ENCODE data around the gene ECM2. TPM values are rescaled to one million over a fixed set of nuclear protein-coding genes. Genes with fewer than 3 reads are reported as not detected.

Gene ECM2
- total RNA-seq, 1 donor = 62.2 TPM

DNA sequence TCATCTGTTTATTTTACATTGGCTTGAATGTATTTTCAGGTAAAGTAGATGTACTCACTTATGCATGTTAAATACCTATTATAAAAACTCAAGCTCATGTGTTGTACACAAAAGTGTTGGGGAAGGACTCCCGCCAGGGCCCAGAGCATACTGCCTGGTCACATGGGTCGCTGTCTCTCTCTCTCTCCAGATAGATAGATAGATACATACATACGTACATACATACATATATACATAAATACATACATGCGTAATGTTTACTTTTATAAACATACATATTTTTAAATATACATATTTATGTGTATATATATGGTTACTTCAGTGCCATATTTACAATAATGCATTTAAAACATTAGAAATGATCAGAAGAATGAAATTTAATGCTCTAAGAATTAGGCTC, 78.2 kb downstream of the ECM2 start:
- Histone ChIP-seq H3K4me1 (ENCODE audit: insufficient read depth, low read length) (no peaks in the 10 kb centered on the region), H3K27ac (ENCODE audit: low read depth, low read length) (no peak overlapping the region), H3K27me3 (ENCODE audit: insufficient read depth, low read length) (no peaks in the 10 kb centered on the region), H4K20me1 (ENCODE audit: insufficient read depth, low read length) (no peaks in the 10 kb centered on the region), H3K79me2 (ENCODE audit: insufficient read depth, low read length) (no peaks in the 10 kb centered on the region), H2AFZ (ENCODE audit: low read length) (no peak overlapping the region), H3K36me3 (ENCODE audit: insufficient read depth, low read length) (no peaks in the 10 kb centered on the region), H3K4me2 (ENCODE audit: insufficient read depth, low read length) (no peak overlapping the region), H3K4me3 (ENCODE audit: insufficient read depth, low read length) (no peak overlapping the region), H3K9me3 (ENCODE audit: low read depth, low read length) (no peaks in the 10 kb centered on the region)
- TF ChIP-seq, protein P1, sequence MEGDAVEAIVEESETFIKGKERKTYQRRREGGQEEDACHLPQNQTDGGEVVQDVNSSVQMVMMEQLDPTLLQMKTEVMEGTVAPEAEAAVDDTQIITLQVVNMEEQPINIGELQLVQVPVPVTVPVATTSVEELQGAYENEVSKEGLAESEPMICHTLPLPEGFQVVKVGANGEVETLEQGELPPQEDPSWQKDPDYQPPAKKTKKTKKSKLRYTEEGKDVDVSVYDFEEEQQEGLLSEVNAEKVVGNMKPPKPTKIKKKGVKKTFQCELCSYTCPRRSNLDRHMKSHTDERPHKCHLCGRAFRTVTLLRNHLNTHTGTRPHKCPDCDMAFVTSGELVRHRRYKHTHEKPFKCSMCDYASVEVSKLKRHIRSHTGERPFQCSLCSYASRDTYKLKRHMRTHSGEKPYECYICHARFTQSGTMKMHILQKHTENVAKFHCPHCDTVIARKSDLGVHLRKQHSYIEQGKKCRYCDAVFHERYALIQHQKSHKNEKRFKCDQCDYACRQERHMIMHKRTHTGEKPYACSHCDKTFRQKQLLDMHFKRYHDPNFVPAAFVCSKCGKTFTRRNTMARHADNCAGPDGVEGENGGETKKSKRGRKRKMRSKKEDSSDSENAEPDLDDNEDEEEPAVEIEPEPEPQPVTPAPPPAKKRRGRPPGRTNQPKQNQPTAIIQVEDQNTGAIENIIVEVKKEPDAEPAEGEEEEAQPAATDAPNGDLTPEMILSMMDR (IDR thresholded peaks at IDR 0.05; ENCODE audit: extremely low read depth, low read depth, low read length) = no peak
- no peak for DNase-seq (ENCODE audit: insufficient read length, low spot score, missing footprints)

DNA sequence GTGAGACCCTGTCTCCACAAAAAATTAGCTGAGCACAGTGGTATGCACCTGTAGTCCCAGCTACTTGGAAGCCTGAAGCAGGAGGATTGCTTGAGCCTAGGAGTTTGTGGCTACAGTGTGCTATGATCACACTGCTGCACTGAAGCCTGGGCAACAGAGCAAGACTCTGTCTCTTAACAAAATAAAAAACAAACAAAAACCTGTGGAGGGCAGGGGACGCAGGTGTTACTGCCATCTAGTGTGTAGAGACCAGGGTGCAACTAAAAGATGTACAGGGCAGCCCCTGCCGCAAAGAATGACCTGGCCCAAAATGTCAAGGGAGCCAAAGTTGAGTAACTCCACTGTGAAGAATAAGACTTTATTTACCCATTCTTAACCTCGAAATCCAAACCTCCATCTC, 80.6 kb downstream of the ECM2 start:
- no peak for DNase-seq (ENCODE audit: insufficient read length, low spot score, missing footprints)

DNA sequence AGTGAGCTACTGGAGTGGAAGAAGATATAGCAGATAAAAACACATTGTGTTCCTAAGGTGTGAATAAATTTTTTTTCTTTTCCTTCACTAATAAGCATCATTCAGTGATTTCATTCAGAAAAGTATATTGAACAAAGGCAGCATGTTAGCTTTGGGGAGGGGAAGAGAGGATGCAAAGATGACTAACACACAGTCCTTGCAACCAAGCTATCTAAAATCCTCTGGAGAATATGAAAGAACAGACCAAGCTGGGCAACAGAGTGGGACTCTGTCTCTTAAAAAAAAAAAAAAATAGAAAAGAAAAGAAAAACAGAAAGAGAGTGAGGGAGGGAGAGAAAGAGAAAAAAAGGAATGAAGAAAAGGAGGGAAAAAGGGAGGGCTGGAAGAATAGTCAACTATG, 89.3 kb downstream of the ECM2 start:
- Histone ChIP-seq H4K20me1 (ENCODE audit: insufficient read depth, low read length) (no peaks in the 10 kb centered on the region), H3K4me3 (ENCODE audit: insufficient read depth, low read length) (no peak overlapping the region), H3K9me3 (ENCODE audit: low read depth, low read length) (no peaks in the 10 kb centered on the region), H3K79me2 (ENCODE audit: insufficient read depth, low read length) (no peaks in the 10 kb centered on the region), H3K36me3 (ENCODE audit: insufficient read depth, low read length) (no peaks in the 10 kb centered on the region), H3K27ac (ENCODE audit: low read depth, low read length) (no peak overlapping the region), H3K4me2 (ENCODE audit: insufficient read depth, low read length) (no peak overlapping the region), H3K27me3 (ENCODE audit: insufficient read depth, low read length) (no peaks in the 10 kb centered on the region), H2AFZ (ENCODE audit: low read length) (no peak overlapping the region), H3K4me1 (ENCODE audit: insufficient read depth, low read length) (peaks cover 6% of the 10 kb centered on the region)
- TF ChIP-seq, protein P1 (IDR thresholded peaks at IDR 0.05; ENCODE audit: extremely low read depth, low read depth, low read length) = no peak
- peak; percentile 41 for DNase-seq (ENCODE audit: insufficient read length, low spot score, missing footprints)

More for the DNA sequence above, 80.6 kb downstream of the ECM2 start:
- Histone ChIP-seq H2AFZ (ENCODE audit: low read length) (no peak overlapping the region), H3K36me3 (ENCODE audit: insufficient read depth, low read length) (no peaks in the 10 kb centered on the region), H3K4me3 (ENCODE audit: insufficient read depth, low read length) (no peak overlapping the region), H3K79me2 (ENCODE audit: insufficient read depth, low read length) (no peaks in the 10 kb centered on the region), H3K27me3 (ENCODE audit: insufficient read depth, low read length) (no peaks in the 10 kb centered on the region), H3K9me3 (ENCODE audit: low read depth, low read length) (no peaks in the 10 kb centered on the region), H3K4me2 (ENCODE audit: insufficient read depth, low read length) (no peak overlapping the region), H4K20me1 (ENCODE audit: insufficient read depth, low read length) (no peaks in the 10 kb centered on the region), H3K27ac (ENCODE audit: low read depth, low read length) (no peak overlapping the region), H3K4me1 (ENCODE audit: insufficient read depth, low read length) (no peaks in the 10 kb centered on the region)
- TF ChIP-seq, protein P1 (IDR thresholded peaks at IDR 0.05; ENCODE audit: extremely low read depth, low read depth, low read length) = peak; percentile 24

Small RNA genes within 50 kb of the gene (small RNA-seq; reads per million reads assigned to genes)
- gene AL157827.1 (not detected), gene MIR4670 (not detected)

Other genes starting within 250 kb of the ECM2 start
- 491 and 529 TPM in 2 replicates for gene IARS1, start 242.3 kb downstream of the ECM2 start, total RNA-seq
- 28.2 and 32.4 TPM in 2 replicates for gene NOL8, start 210.6 kb downstream of the ECM2 start, total RNA-seq
- 4.7 and 5.4 TPM in 2 replicates for gene CENPP, start 210.0 kb downstream of the ECM2 start, total RNA-seq
- 0.36 and 0.88 TPM in 2 replicates for gene OGN, start 131.4 kb downstream of the ECM2 start, total RNA-seq
- 0.36 and 1.5 TPM in 2 replicates for gene OMD, start 111.5 kb downstream of the ECM2 start, total RNA-seq
- gene ASPN, start 53.5 kb downstream of the ECM2 start, total RNA-seq = 1.1 and 1.2 TPM in 2 replicates
- 7.7 and 9.4 TPM in 2 replicates for gene IPPK, start 134.1 kb upstream of the ECM2 start, total RNA-seq
- 31.8 and 33.3 TPM in 2 replicates for gene BICD2, start 228.8 kb upstream of the ECM2 start, total RNA-seq